Keratinocyte (primary cell): ENCODE data around the gene LYPD6B. TPM values are rescaled to one million over a fixed set of nuclear protein-coding genes. Genes with fewer than 3 reads are reported as not detected.

Source experiments
- DNase-seq: peaks from one replicate; pipeline ENCODE4 v3.0.0-alpha.2; 2011; ENCODE audit warnings: low read depth, missing footprints, low spot score
- FAIRE-seq: peaks from 2 replicates; lab custom pipeline; 2011; peaks lifted over from hg19 to GRCh38; lab: Jason Lieb, UNC
- H2AFZ ChIP-seq: 2 replicates; pipeline ENCODE4 v1.6.0; 2012; ENCODE audit warnings: low read length, control low read depth, inconsistent platforms; ENCODE audit not compliant: control insufficient read depth
- H3K27ac ChIP-seq: 2 replicates; pipeline ENCODE4 v1.5.1; 2011; ENCODE audit warnings: low read length; ENCODE audit not compliant: control insufficient read depth, insufficient read depth
- H3K27me3 ChIP-seq: 3 replicates; pipeline ENCODE4 v1.6.0; 2011; ENCODE audit warnings: low read length; ENCODE audit not compliant: control insufficient read depth, insufficient read depth; ENCODE audit errors: extremely low read depth
- H3K36me3 ChIP-seq, 2 experiments: 2 replicates in 1 of 2; 3 replicates in 1 of 2; pipeline ENCODE4 v1.5.1; 2011; ENCODE audit warnings: low read length in 2 of 2, mild to moderate bottlenecking in 1 of 2; ENCODE audit not compliant: control insufficient read depth in 2 of 2, insufficient read depth in 2 of 2; ENCODE audit errors: extremely low read depth in 1 of 2
- H3K4me1 ChIP-seq: 3 replicates; pipeline ENCODE4 v1.5.1; 2011; ENCODE audit warnings: low read length; ENCODE audit not compliant: control insufficient read depth, insufficient read depth; ENCODE audit errors: extremely low read depth
- H3K4me2 ChIP-seq: 3 replicates; pipeline ENCODE4 v1.6.0; 2011; ENCODE audit warnings: low read depth, low read length; ENCODE audit not compliant: control insufficient read depth, insufficient read depth; ENCODE audit errors: extremely low read depth
- H3K4me3 ChIP-seq, 3 experiments: fragments of 200-600 bp in 1 of 3; sonication (generic) in 1 of 3; 2 replicates in 2 of 3; 3 replicates in 1 of 3; pipeline ENCODE4 v1.5.1; 2011 to 2016; ENCODE audit warnings: low read length in 3 of 3, mild to moderate bottlenecking in 3 of 3, control low read depth in 2 of 3, inconsistent platforms in 1 of 3, low read depth in 1 of 3, mixed read lengths in 1 of 3, mixed run types in 1 of 3, moderate library complexity in 1 of 3; ENCODE audit not compliant: control insufficient read depth in 2 of 3, insufficient read depth in 2 of 3; ENCODE audit errors: extremely low read depth in 1 of 3
- H3K79me2 ChIP-seq: 2 replicates; pipeline ENCODE4 v1.6.0; 2012; ENCODE audit warnings: low read length; ENCODE audit not compliant: control insufficient read depth, insufficient read depth
- H3K9ac ChIP-seq: 3 replicates; pipeline ENCODE4 v1.6.0; 2011; ENCODE audit warnings: low read length; ENCODE audit not compliant: control insufficient read depth, insufficient read depth; ENCODE audit errors: extremely low read depth
- H3K9me1 ChIP-seq: 3 replicates; pipeline ENCODE4 v1.6.0; 2011; ENCODE audit warnings: low read length; ENCODE audit not compliant: control insufficient read depth, insufficient read depth; ENCODE audit errors: extremely low read depth
- H3K9me3 ChIP-seq: 2 replicates; pipeline ENCODE4 v1.5.1; 2012; ENCODE audit warnings: low read depth, low read length; ENCODE audit not compliant: control insufficient read depth
- H4K20me1 ChIP-seq: 3 replicates; pipeline ENCODE4 v1.6.0; 2011; ENCODE audit warnings: low read length; ENCODE audit not compliant: control insufficient read depth, insufficient read depth; ENCODE audit errors: extremely low read depth
- CTCF ChIP-seq, 3 experiments: IDR thresholded peaks in 1 of 3; conservative IDR thresholded peaks in 1 of 3; optimal IDR thresholded peaks in 1 of 3; 2 replicates in 2 of 3; 3 replicates in 1 of 3; pipeline versions ENCODE3 to v1.5.1; 2011; ENCODE audit warnings: low read length in 3 of 3, mild to moderate bottlenecking in 3 of 3, moderate library complexity in 2 of 3, control low read depth in 1 of 3, inconsistent platforms in 1 of 3; ENCODE audit not compliant: insufficient read depth in 2 of 3; ENCODE audit errors: extremely low read depth in 1 of 3
- EZH2 ChIP-seq: IDR thresholded peaks from one replicate; pipeline ENCODE4 v1.6.1; 2012; ENCODE audit warnings: inconsistent platforms, mild to moderate bottlenecking, low read length, moderate library complexity
- dilution Hi-C: fragments of 300-500 bp; cut with MboI; formaldehyde crosslinking; loops from one replicate; pipeline ENCODE4 v1.7.0; 2020; ENCODE audit warnings: low sequenced_read_pairs; ENCODE audit not compliant: extremely low pct_ligation_motif_present
- polyA plus RNA-seq, 5 experiments: library from polyadenylated mRNA; depleted of rRNA in 3 of 5; stranded (reverse) in 3 of 5; stranded (forward) in 1 of 5; unstranded in 1 of 5; fragments of >200 nt; gene quantifications; 1 replicate in 1 of 5; 2 replicates in 3 of 5; 3 replicates in 1 of 5; pipeline versions ENCODE4 v1.2.1 to v1.2.3, GENCODE V29; 2011 to 2012; ENCODE audit warnings: missing spikeins in 2 of 5, low read depth in 1 of 5, low replicate concordance in 1 of 5

Gene LYPD6B
- polyA plus RNA-seq, 1 donor (not counting 4 experiments of a cell fraction or from before 2014, with no cell fraction given): 24.7 TPM

- H4K20me1 ChIP-seq: no peaks in the 10 kb centered on the region
- no peaks in the 10 kb centered on the region for H3K36me3 ChIP-seq
- H3K79me2 ChIP-seq: no peaks in the 10 kb centered on the region
- no peak overlapping the region for H3K27ac ChIP-seq
- FAIRE-seq (no peak), DNase-seq (no peak)
- H3K4me1 ChIP-seq: peaks cover 2% of the 10 kb centered on the region
- H3K4me3 ChIP-seq: no peak overlapping the region
- H3K9me1 ChIP-seq: no peaks in the 10 kb centered on the region
- no peak overlapping the region for H3K4me2 ChIP-seq
- TF ChIP-seq EZH2: no peak
- TF ChIP-seq CTCF (optimal IDR thresholded peaks at IDR 0.05 in 1 of 3, IDR thresholded peaks at IDR 0.05 in 1 of 3, conservative IDR thresholded peaks at IDR 0.05 in 1 of 3; ENCODE audit: extremely low read depth in 1 of 3, insufficient read depth in 2 of 3, low read length in 3 of 3): no peak
- no peak overlapping the region for H2AFZ ChIP-seq
- no peak overlapping the region for H3K9ac ChIP-seq
- dilution Hi-C loops: no loop called here
- H3K27me3 ChIP-seq: no peaks in the 10 kb centered on the region
- no peaks in the 10 kb centered on the region for H3K9me3 ChIP-seq
Measured at GRCh38 chr2:149158957-149159356, 120.5 kb downstream of the LYPD6B start.

DNA sequence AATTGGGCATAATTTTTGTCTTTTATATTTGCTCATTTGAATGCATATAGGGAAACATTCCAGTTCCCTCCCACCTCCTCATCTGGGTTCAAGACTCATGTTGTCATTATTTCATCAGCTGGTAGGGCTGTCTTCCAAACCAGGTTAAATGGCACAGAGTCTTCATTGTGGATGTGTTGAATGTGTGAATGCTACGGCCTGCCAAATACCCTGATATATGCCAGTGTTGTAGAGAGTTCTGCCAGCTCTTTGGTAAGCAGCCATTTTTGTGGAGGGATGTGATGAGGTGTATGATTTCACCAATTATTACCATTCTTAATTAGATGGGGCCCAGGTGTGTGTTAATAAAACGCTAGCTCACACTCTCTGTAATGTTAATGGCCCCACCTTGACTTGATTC is 121.7 kb downstream of the LYPD6B start:
- no peak for FAIRE-seq

More for the DNA sequence above, 121.7 kb downstream of the LYPD6B start:
- no peak for TF ChIP-seq EZH2
- TF ChIP-seq CTCF (optimal IDR thresholded peaks at IDR 0.05 in 1 of 3, IDR thresholded peaks at IDR 0.05 in 1 of 3, conservative IDR thresholded peaks at IDR 0.05 in 1 of 3; ENCODE audit: extremely low read depth in 1 of 3, insufficient read depth in 2 of 3, low read length in 3 of 3): no peak
- peaks cover 12% of the 10 kb centered on the region for H3K4me1 ChIP-seq
- H3K9me1 ChIP-seq: no peaks in the 10 kb centered on the region
- no peak overlapping the region for H3K27ac ChIP-seq
- H3K4me2 ChIP-seq: no peak overlapping the region
- no peak overlapping the region for H3K9ac ChIP-seq
- dilution Hi-C loops: no loop called here
- H3K4me3 ChIP-seq: no peak overlapping the region
- no peaks in the 10 kb centered on the region for H3K9me3 ChIP-seq
- no peak for DNase-seq
- H4K20me1 ChIP-seq: no peaks in the 10 kb centered on the region
- no peaks in the 10 kb centered on the region for H3K36me3 ChIP-seq
- H2AFZ ChIP-seq: no peak overlapping the region
- no peaks in the 10 kb centered on the region for H3K27me3 ChIP-seq
- H3K79me2 ChIP-seq: no peaks in the 10 kb centered on the region
